Karpas-422 (cell line): Measurements from ENCODE around the gene MYOM3. TPM values are rescaled to one million over a fixed set of nuclear protein-coding genes. Genes with fewer than 3 reads are reported as not detected.

Experiments
- DNase-seq: peaks from one replicate; pipeline ENCODE4 v3.0.0-alpha.2; 2015
- H2AFZ ChIP-seq: fragments of 200-600 bp; sonication (generic); 2 replicates; pipeline ENCODE4 v1.6.1; 2014; ENCODE audit warnings: antibody characterized with exemption, low read length, mixed read lengths
- H3K27ac ChIP-seq: fragments of 200-600 bp; sonication (generic); 2 replicates; pipeline ENCODE4 v1.5.1; 2014; ENCODE audit warnings: mild to moderate bottlenecking, low read length, moderate library complexity
- H3K27me3 ChIP-seq: fragments of 200-600 bp; sonication (generic); 2 replicates; pipeline ENCODE4 v1.6.1; 2014; ENCODE audit warnings: low read length, mixed read lengths
- H3K36me3 ChIP-seq: fragments of 200-600 bp; sonication (generic); 2 replicates; pipeline ENCODE4 v1.6.1; 2014; ENCODE audit warnings: low read length, mixed read lengths; ENCODE audit not compliant: insufficient read depth
- H3K4me1 ChIP-seq: fragments of 200-600 bp; sonication (generic); 2 replicates; pipeline ENCODE4 v1.6.1; 2014; ENCODE audit warnings: mild to moderate bottlenecking, low read length, mixed read lengths
- H3K4me2 ChIP-seq: fragments of 200-600 bp; sonication (generic); 2 replicates; pipeline ENCODE4 v1.6.1; 2014; ENCODE audit warnings: low read length, low read depth, mild to moderate bottlenecking; ENCODE audit not compliant: poor library complexity, severe bottlenecking
- H3K4me3 ChIP-seq: fragments of 200-600 bp; sonication (generic); 2 replicates; pipeline ENCODE4 v1.5.1; 2014; ENCODE audit warnings: mild to moderate bottlenecking, antibody characterized with exemption, low read length, mixed read lengths
- H3K79me2 ChIP-seq: fragments of 200-600 bp; sonication (generic); 2 replicates; pipeline ENCODE4 v1.6.1; 2014; ENCODE audit warnings: mild to moderate bottlenecking, low read length, mixed read lengths
- H3K9ac ChIP-seq: fragments of 200-600 bp; sonication (generic); 2 replicates; pipeline ENCODE4 v1.6.0; 2014; ENCODE audit warnings: low read length
- H3K9me2 ChIP-seq: fragments of 200-600 bp; sonication (generic), shearing (Covaris generic); replicated peaks from 2 replicates; pipeline ENCODE4 v1.6.0; 2014; ENCODE audit warnings: mild to moderate bottlenecking, low read length, moderate library complexity; ENCODE audit not compliant: insufficient read depth
- H3K9me3 ChIP-seq: fragments of 300-700, 200-600 bp; sonication (generic); 2 replicates; pipeline ENCODE4 v1.6.1; 2014; ENCODE audit warnings: low read length, mixed read lengths
- H4K20me1 ChIP-seq: fragments of 200-600 bp; sonication (generic); 2 replicates; pipeline ENCODE4 v1.6.1; 2014; ENCODE audit warnings: mild to moderate bottlenecking, antibody characterized with exemption, low read length, low read depth; ENCODE audit not compliant: insufficient read depth
- total RNA-seq: library from RNA; depleted of rRNA; stranded (reverse); fragments of >200 nt; shearing (Covaris generic); gene quantifications from 2 replicates; pipeline ENCODE4 v1.2.3, GENCODE V29; 2014; ENCODE audit warnings: low replicate concordance

Gene MYOM3
- total RNA-seq, 1 experiment from 2014 or later: not detected

GRCh38 chr1:24074817-24075589 is 36.9 kb downstream of the MYOM3 start:
- H3K9ac ChIP-seq: no peak overlapping the region
- H3K9me2 ChIP-seq: no peaks in the 10 kb centered on the region
- no peaks in the 10 kb centered on the region for H4K20me1 ChIP-seq
- no peak overlapping the region for H3K27ac ChIP-seq
- H2AFZ ChIP-seq: no peak overlapping the region
- no peaks in the 10 kb centered on the region for H3K4me1 ChIP-seq
- H3K4me2 ChIP-seq: no peak overlapping the region
- no peaks in the 10 kb centered on the region for H3K9me3 ChIP-seq
- H3K36me3 ChIP-seq: no peaks in the 10 kb centered on the region
- no peaks in the 10 kb centered on the region for H3K27me3 ChIP-seq
- H3K4me3 ChIP-seq: no peak overlapping the region
- no peak for DNase-seq
- H3K79me2 ChIP-seq: no peaks in the 10 kb centered on the region

GRCh38 chr1:24074196-24074595 is 37.7 kb downstream of the MYOM3 start:
- no peak overlapping the region for H3K9ac ChIP-seq
- no peaks in the 10 kb centered on the region for H3K79me2 ChIP-seq
- no peak overlapping the region for H3K4me2 ChIP-seq
- no peaks in the 10 kb centered on the region for H3K36me3 ChIP-seq
- H3K9me3 ChIP-seq: no peaks in the 10 kb centered on the region
- no peaks in the 10 kb centered on the region for H3K27me3 ChIP-seq
- no peak overlapping the region for H3K27ac ChIP-seq
- DNase-seq: no peak
- no peak overlapping the region for H2AFZ ChIP-seq
- H4K20me1 ChIP-seq: no peaks in the 10 kb centered on the region
- peaks cover 2% of the 10 kb centered on the region for H3K4me1 ChIP-seq
- H3K9me2 ChIP-seq: no peaks in the 10 kb centered on the region
- H3K4me3 ChIP-seq: no peak overlapping the region

DNA sequence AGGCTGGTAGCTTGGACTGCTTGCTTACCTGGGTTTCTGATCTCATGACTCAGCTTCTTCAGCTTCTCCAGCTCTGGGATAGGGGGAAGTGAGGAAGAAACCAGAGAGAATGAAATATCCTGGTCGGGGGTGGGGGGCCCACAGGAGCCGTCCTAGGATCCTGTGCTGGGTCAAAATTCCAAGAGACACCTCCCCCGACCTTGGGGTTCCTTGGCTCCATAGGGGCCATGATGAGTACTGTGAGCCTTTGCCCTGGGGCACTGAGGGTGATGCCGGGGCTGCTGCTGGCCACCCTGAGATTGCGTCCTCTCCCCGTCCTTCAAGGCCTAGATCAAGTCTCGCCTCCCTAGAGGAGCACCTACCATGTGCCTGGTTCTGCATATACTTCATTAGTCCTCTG is 40.0 kb downstream of the MYOM3 start:
- no peaks in the 10 kb centered on the region for H3K9me3 ChIP-seq
- no peaks in the 10 kb centered on the region for H3K27me3 ChIP-seq
- no peaks in the 10 kb centered on the region for H3K9me2 ChIP-seq
- H3K27ac ChIP-seq: no peak overlapping the region
- H3K79me2 ChIP-seq: no peaks in the 10 kb centered on the region
- H3K9ac ChIP-seq: no peak overlapping the region
- no peak overlapping the region for H2AFZ ChIP-seq
- H3K36me3 ChIP-seq: no peaks in the 10 kb centered on the region
- H3K4me2 ChIP-seq: no peak overlapping the region
- H4K20me1 ChIP-seq: no peaks in the 10 kb centered on the region
- DNase-seq: no peak
- H3K4me1 ChIP-seq: peaks cover 6% of the 10 kb centered on the region
- no peak overlapping the region for H3K4me3 ChIP-seq

- no peak overlapping the region for H3K4me2 ChIP-seq
These were observed 41.0 kb downstream of the MYOM3 start for GRCh38 chr1:24070821-24071393.

DNA sequence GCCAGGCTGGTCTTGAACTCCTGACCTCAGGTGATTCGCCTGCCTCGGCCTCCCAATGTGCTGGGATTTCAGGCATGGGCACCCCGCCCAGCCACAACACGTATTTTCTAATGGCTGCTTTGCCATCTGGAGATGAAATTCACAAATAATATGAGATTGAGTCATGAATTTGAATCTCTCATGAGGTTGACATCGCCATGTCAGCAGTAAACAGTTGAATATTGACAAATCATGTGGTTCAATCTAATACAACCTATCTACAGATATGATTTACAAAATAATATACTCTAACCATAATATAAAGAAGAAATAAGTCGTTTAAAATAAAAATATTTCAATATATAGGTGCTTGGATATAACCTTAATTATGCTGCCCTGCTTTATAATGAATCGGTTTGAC is 42.1 kb downstream of the MYOM3 start:
- Histone ChIP-seq H3K27ac (no peak overlapping the region), H3K36me3 (no peaks in the 10 kb centered on the region), H3K9ac (no peak overlapping the region), H4K20me1 (no peaks in the 10 kb centered on the region), H3K4me1 (peaks cover 6% of the 10 kb centered on the region), H3K4me3 (no peak overlapping the region), H3K79me2 (no peaks in the 10 kb centered on the region), H3K4me2 (no peak overlapping the region), H3K9me2 (no peaks in the 10 kb centered on the region), H3K27me3 (no peaks in the 10 kb centered on the region), H3K9me3 (no peaks in the 10 kb centered on the region), H2AFZ (no peak overlapping the region)
- DNase-seq: no peak

More at GRCh38 chr1:24070821-24071393, 41.0 kb downstream of the MYOM3 start:
- no peaks in the 10 kb centered on the region for H3K9me3 ChIP-seq
- peaks cover 6% of the 10 kb centered on the region for H3K4me1 ChIP-seq
- no peak overlapping the region for H3K9ac ChIP-seq
- no peak overlapping the region for H3K27ac ChIP-seq
- H3K36me3 ChIP-seq: no peaks in the 10 kb centered on the region
- DNase-seq: peak; percentile 93
- no peaks in the 10 kb centered on the region for H3K9me2 ChIP-seq
- no peak overlapping the region for H3K4me3 ChIP-seq
- H3K27me3 ChIP-seq: no peaks in the 10 kb centered on the region
- no peaks in the 10 kb centered on the region for H4K20me1 ChIP-seq
- H2AFZ ChIP-seq: no peak overlapping the region
- H3K79me2 ChIP-seq: no peaks in the 10 kb centered on the region

DNA sequence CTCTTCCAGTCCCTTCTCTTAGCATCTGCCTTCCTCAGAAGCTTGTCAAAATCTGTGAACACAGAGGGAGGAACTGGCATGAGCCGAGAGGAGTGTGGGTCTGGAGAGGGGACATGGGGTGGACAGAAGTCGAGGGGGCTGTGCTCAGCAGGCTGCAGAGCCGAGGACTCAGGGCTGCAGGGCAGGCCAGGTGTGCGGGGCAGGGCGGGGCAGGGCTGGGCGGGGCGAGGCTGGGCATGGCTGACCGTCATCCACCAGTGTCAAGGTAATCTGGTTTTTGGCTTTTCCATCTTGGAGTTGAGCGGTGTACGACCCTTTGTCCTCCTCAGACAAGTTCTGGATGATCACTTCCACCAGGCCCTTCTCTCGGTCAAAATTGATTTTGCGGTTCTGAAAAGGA is 44.0 kb downstream of the MYOM3 start:
- Histone ChIP-seq H3K79me2 (no peaks in the 10 kb centered on the region), H3K36me3 (no peaks in the 10 kb centered on the region), H3K9me3 (no peaks in the 10 kb centered on the region), H3K4me2 (no peak overlapping the region), H3K27ac (no peak overlapping the region), H2AFZ (no peak overlapping the region), H3K4me1 (peaks cover 6% of the 10 kb centered on the region), H3K4me3 (no peak overlapping the region), H3K27me3 (no peaks in the 10 kb centered on the region), H3K9me2 (no peaks in the 10 kb centered on the region), H3K9ac (no peak overlapping the region), H4K20me1 (no peaks in the 10 kb centered on the region)
- DNase-seq: no peak

GRCh38 chr1:24065304-24065703 is 46.6 kb downstream of the MYOM3 start:
- Histone ChIP-seq H3K9me2 (no peaks in the 10 kb centered on the region), H3K4me1 (peaks cover 6% of the 10 kb centered on the region), H3K9ac (no peak overlapping the region), H3K27me3 (no peaks in the 10 kb centered on the region), H2AFZ (no peak overlapping the region), H3K27ac (no peak overlapping the region), H3K36me3 (no peaks in the 10 kb centered on the region), H3K9me3 (no peaks in the 10 kb centered on the region), H4K20me1 (no peaks in the 10 kb centered on the region), H3K79me2 (no peaks in the 10 kb centered on the region), H3K4me2 (no peak overlapping the region), H3K4me3 (no peak overlapping the region)
- DNase-seq: no peak

DNA sequence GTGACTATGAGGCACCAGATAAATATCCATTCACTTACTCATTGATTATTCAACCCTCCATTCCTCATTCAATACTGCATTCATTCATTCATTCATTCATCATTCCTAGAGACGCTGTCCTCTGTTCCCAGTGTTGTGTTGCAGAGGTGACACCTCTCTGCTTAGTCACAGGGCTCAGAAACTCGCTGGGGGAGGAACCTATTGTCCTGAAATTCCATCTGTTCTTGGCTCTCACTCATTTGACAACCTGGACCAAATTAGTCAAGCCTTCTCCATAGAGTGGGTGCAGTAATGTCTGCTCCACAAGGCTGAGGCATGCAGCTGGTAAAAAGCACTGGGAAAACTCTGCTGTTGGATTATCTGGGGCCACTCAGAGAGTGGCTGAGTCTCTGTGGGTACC is 49.7 kb downstream of the MYOM3 start:
- no peaks in the 10 kb centered on the region for H3K4me1 ChIP-seq
- H3K9me2 ChIP-seq: no peaks in the 10 kb centered on the region
- H3K4me3 ChIP-seq: no peak overlapping the region
- no peaks in the 10 kb centered on the region for H3K79me2 ChIP-seq
- H3K9me3 ChIP-seq: no peaks in the 10 kb centered on the region
- DNase-seq: no peak
- H3K36me3 ChIP-seq: no peaks in the 10 kb centered on the region
- no peak overlapping the region for H3K9ac ChIP-seq
- no peaks in the 10 kb centered on the region for H4K20me1 ChIP-seq
- no peak overlapping the region for H2AFZ ChIP-seq
- no peaks in the 10 kb centered on the region for H3K27me3 ChIP-seq
- no peak overlapping the region for H3K27ac ChIP-seq
- H3K4me2 ChIP-seq: no peak overlapping the region
